Stomach (tissue), 4 donors: ENCODE measurements around the gene PLA2G4B.

Experiments used
- CTCF ChIP-seq, 7 experiments: fragments of 450-650 bp in 4 of 7; fragments of 200-600 bp in 3 of 7; sonication (generic) in 3 of 7; IDR thresholded peaks; one replicate each; pipeline ENCODE4 v1.5.1; 2016 to 2019; ENCODE audit warnings: antibody characterized with exemption in 7 of 7, control low read depth in 2 of 7, mild to moderate bottlenecking in 1 of 7
- EP300 ChIP-seq: sonication (generic); formaldehyde crosslinking; IDR thresholded peaks from one replicate; pipeline ENCODE4 v1.6.1; 2017; ENCODE audit warnings: antibody characterized with exemption
- POLR2A ChIP-seq, 4 donors: fragments of 450-650 bp; IDR thresholded peaks; one replicate each; pipeline ENCODE4 v1.6.1; 2016; ENCODE audit warnings: antibody characterized with exemption in 4 of 4, control low read depth in 2 of 4, mild to moderate bottlenecking in 1 of 4, moderate library complexity in 1 of 4
- POLR2AphosphoS5 ChIP-seq, 3 donors: sonication (generic); formaldehyde crosslinking; IDR thresholded peaks; one replicate each; pipeline ENCODE4 v1.6.1; 2016; ENCODE audit warnings: antibody characterized with exemption in 3 of 3

GRCh38 chr15:41847981-41848380 lies 9.3 kb downstream of the PLA2G4B start:
- TF ChIP-seq CTCF (IDR thresholded peaks at IDR 0.05) (no peak), POLR2A (IDR thresholded peaks at IDR 0.05) (no peak), EP300 (no peak), POLR2AphosphoS5 (IDR thresholded peaks at IDR 0.05) (no peak)
